OCI-M2 (cell line): ENCODE results near the gene ACTG2.
"Not testable (repeated sequence)": the region's sequence is repeated elsewhere in the genome, so short reads cannot be mapped to it uniquely, and the experiment has no call there.

Source experiments
- DNase-seq: peaks from one replicate; lab custom pipeline; 2025; ENCODE audit not compliant: unreplicated experiment; lab: John Stamatoyannopoulos, UW

ACTG2 gene

DNA sequence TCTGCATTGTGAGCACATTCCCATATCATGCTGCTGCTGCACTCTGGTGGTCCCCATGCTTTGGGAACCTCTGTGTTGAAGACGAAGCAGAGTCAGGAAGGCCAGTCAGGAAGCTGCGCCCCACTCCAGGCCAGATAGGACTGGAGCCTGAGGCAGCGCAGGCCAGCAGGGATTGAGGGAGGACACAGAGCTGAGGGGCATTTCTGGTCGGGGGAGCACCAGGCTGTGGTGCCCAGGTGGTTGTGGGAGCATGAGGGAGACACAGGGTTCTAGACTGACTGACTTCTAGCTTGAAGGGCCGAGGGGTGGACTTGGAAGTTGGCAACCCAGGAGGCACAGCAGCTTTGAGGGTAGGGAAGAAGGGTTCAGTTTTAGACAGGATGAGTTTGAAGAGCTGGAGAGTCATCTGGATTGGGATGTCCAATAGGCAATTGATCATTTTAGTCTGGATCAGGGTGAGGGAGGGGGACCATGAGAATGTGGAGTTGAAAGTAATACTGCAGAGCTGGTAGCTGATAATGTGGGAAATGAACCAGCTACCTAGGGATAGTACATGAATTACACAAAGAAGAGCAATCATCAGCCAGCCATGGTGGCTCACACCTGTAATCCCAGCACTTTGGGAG is 1.4 kb upstream of the ACTG2 start:
- no peak for DNase-seq

DNA sequence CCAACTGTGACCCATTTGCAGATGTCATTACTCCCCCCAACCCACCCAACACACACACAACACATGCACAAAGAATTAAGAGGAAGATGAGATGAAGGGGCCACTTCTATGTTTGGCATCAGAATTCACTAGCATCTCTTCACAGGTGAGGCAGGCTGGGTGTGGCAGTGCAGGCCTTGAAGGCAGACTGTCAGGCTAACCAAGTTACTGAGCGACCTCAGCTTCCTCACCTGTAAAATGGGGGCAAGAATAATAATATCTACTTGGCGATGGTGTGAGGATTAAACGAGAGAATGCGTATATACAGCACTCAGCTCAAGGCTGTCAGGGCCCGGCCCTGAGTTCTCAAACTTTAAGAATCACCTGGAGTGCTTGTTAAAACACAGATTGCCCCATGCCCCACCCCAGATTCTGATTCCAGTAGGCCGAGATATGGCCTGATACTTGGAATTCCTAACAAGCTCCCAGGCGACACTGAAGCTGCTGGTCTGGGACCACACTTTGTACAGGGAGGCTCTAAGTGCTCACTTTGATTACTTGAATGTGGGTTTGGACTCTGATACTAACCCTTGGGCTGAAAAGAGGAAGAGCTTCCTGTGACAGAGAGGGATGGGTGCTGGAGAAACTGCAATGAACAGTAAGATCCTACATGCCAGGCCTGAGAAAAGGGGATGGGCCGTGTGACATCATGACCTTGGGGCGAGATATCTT is 1.1 kb downstream of the ACTG2 start:
- DNase-seq, result no peak

DNA sequence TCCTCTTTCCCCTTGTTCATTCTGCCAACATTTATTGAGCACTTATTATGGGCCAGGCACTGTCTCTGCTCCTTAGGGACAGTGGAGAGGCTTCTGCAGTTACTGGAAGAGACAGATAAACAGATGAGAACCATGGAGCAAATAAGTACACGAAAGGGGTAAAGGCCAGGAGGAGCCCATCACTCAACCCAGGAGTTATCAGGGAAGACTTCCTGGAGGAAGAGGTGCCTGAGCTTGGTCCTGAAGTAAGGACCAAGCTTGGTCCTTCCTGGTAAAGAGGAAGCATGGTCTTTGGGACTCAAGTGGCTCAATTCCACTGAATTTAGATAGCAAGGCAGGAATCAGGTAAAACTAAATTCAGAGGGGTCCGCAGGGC is 1.7 kb downstream of the ACTG2 start:
- no peak for DNase-seq

DNA sequence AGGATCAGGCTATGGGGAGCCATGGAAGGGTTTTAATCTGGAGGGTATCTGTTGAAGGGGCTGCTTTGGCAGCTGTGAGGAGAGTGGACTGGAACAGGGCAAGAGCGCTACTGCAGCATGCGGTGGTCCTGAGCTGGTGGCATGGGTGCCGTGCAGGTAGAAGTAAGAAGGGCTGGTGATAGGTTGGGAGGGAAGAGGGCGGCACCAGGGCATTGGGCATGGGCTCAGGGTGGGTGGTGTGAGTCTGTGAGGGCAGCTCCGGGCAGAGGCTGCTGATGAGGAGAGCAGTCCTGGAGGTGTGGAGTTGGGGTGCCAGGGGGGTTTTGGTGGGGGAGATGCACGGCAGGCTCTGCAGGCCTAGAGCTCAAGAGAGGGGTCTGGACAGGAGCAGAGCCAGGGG is 2.1 kb downstream of the ACTG2 start:
- no peak for DNase-seq

GRCh38 chr2:73895473-73895872 is 2.7 kb downstream of the ACTG2 start:
- no peak for DNase-seq

DNA sequence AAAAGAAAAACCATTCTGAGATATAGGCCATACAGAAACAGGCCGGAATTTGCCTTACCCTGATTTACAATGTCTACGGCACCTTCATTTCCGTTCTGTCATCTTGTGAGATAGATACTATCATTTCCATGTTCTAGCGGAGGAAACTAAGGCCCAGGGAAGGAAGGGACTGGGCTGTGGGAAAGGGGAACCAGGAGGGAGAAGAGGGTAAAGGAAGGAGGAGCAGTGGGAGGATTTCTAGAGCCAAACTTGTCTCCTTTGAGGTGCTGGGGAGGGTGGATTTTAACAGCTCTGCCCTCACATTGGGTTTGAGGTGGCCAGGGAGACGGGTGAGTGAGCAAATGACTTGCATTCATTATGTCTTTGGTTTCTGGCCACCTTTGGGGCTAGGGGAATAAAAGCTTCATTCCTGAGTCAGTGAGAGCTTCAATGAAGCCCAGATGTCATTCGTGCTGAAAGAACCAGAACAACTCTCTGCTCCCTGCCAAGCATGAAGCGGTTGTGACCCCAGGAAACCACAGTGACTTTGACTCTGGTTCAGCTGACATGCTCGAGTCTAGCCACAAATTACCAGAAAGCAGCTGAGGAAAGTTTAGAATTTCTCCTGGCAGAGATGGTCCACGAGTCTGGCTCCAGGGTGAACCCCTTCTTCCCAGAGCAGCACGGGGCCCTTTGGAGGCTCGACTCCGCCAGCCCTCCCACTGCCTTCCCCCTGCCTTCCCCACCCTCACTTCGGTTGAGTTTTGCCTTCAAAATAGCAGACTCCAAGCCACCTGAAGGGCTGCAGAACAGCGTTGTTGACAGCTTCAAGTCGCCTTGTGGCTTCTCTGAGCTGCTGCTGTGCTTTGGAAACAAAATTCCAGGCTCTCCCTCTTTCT is 3.8 kb downstream of the ACTG2 start:
- no peak for DNase-seq

- DNase-seq, result no peak
Observed at GRCh38 chr2:73897240-73897583, 4.4 kb downstream of the ACTG2 start.

- DNase-seq, result no peak
Observed at GRCh38 chr2:73897934-73898333, 5.1 kb downstream of the ACTG2 start.

GRCh38 chr2:73899801-73900336 is 7.1 kb downstream of the ACTG2 start:
- no peak for DNase-seq

GRCh38 chr2:73901143-73901542 is 8.3 kb downstream of the ACTG2 start:
- no peak for DNase-seq

- no peak for DNase-seq
Observed at GRCh38 chr2:73902284-73902683, 9.5 kb downstream of the ACTG2 start.

DNA sequence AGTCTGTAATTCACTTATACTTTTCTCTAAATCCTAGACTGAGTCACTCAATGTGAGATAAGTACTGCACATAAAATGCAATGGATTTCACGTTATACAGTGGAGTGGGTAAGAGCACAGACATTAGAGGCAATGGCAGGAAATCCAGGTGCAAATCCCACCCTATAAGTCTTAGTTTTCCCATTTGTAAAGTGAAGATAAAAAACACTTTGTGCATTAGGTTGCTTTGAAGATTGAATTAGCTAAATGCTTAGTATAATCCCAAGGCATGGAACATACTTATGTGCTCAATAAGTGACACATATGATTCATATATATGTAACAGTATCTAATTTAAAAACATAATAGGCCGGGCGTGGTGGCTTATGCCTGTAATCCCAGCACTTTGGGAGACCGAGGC is 10.5 kb downstream of the ACTG2 start:
- DNase-seq, result no peak

GRCh38 chr2:73903949-73904613 is 11.3 kb downstream of the ACTG2 start:
- DNase-seq, result not testable (repeated sequence)

GRCh38 chr2:73904952-73905351 is 12.1 kb downstream of the ACTG2 start:
- no peak for DNase-seq

DNA sequence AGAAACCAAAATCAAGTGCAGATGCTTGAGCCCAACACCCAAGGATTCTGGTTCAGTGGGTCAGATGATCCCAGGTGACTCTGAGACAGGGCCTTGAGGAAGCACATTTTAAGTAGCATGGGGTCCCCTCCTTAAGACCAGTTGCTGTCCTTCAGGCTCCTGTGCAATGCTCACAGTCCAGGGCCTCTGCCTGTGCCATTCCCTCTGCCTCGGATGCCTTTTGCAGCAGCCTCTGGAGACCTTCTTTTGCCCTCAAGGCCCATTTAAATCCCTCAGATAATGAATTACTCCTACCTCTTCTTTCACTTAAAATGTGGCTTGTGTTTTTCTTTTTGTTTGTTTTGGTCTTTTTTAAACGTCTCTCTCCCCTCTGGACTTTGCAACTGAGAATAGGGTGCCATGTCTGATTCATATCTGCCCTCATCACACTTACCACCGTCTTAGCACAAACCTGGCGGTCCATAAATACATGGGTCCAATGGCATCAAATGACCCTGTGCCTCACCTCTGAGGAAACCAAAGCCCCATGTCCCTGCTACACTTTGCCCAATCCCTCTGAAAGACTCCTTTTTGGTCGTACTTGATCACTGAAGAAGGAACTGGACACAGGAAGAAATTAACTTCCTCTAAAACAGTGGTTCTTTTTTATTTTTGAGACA is 14.2 kb downstream of the ACTG2 start:
- DNase-seq, result no peak

DNA sequence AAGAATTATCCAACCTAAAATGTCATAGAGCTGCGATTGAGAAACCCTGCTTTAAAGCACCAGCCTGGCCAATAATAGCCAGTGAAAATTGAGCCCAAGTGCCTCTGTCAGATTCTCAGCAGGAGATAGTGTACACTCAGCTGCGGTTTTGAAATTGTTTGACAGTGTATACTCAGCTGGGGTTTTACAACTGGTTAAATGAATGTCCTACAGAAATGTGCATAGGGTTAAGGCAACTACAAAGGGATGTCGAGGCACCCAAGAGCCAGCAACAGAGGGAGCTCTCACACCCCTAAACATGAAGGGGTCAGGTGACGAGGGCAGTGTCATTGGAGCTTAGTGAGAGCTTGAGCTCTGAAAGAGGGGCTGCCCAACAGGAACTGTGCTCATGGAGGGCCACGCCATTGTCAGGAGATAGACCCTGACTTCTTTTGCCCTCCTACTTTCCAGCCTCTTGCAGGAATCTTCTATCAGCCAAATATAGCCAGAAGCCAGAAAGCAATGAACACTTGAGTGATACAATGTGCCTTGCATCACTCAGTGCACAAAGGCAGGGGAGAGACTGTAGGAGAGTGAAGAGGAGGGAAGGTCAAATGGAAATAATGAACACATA is 15.1 kb downstream of the ACTG2 start:
- no peak for DNase-seq

DNA sequence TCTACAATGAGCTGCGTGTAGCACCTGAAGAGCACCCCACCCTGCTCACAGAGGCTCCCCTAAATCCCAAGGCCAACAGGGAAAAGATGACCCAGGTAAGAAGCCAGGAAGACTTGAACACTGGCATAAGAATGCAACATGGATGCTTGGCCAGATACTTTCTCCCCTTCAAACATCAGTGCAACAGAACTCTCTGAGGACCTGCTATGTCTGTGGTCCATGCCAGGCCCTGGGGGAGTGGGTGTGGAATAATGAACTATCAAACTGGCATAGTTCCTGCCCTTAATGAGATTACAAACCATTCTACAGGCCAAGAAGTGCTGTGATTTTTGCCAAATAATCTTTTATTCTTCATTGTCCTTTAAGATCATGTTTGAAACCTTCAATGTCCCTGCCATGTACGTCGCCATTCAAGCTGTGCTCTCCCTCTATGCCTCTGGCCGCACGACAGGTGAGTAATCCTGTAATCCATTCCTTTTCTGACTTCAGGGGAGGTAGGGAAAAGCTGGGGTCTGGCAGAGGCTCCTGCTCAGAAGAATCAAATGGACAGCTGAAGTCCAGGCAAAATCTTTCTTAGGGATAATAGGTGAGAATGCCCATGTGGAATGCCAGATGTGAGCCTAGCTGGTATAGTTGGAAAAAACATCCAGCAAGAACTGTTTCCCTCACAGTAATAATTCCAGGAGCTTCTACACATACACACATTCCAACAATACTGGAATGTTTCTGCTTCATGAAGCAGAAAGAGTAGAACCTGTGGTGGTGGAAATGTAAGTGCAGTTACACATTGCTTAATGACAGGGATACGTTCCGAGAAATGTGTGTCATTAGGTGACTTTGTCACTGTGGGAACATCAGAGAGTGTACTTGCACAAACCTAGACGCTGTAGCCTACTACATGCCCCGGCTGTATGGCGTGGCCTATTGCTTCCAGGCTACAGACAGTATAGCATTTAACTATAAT is 16.2 kb downstream of the ACTG2 start:
- no peak for DNase-seq

DNA sequence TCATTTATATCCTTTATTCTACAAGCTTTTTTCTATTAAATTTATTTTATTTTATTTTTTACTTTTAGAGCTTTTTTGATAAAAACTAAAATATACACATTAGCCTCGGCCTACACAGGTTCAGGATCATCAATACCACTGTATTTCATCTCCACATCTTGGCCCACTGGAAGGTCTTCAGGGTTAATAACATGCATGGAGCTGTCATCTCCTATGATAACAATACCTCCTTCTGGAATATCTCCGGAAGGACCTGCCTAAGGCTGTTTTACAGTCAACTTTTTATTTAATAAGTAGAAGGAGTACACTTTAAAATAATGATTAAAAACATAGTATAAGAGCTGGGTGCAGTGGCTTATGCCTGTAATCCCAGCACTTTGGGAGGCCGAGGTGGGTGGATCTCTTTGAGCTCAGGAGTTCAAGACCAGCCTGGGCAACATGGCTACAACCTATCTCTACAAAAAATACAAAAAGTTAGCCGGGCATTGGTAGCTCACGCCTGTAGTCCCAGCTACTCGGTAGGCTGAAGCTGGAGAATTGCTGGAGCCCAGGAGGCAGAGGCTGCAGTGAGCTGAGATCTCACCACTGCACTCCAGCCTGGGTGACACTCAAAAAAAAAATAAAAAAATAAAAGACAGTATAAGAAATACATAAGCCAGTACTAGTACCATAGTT is 18.2 kb downstream of the ACTG2 start:
- no peak for DNase-seq
